Measurements from ENCODE around the gene GIT2.

GIT2 gene

GRCh38 chr12:109925185-109925840 is 70.9 kb downstream of the GIT2 start:
- no peaks in the 10 kb centered on the region for H3K27me3 ChIP-seq
- H3K4me3 ChIP-seq: no peak overlapping the region; a peak in 1 of 20 replicates
- H3K27ac ChIP-seq: peak overlapping the region in 6 of 11 experiments; percentile 2 to 40 (median 28); a peak in 6 of 22 replicates
- H3K4me1 ChIP-seq: peaks cover 0 to 31% (median 14%) of the 10 kb centered on the region in 10 experiments; a peak in 13 of 20 replicates
- peaks cover 0 to 47% (median 0%) of the 10 kb centered on the region in 11 experiments; a peak in 4 of 22 replicates for H4K20me1 ChIP-seq
- H3K9ac ChIP-seq: peak overlapping the region in 3 of 11 experiments; percentile 11 to 33 (median 32); a peak in 2 of 22 replicates
- H3K36me3 ChIP-seq: peaks cover 34 to 95% (median 74%) of the 10 kb centered on the region in 11 experiments
- no peak for TF ChIP-seq Cebpa-rat (IDR thresholded peaks at IDR 0.05)
- H3K4me2 ChIP-seq: peak overlapping the region in 7 of 11 experiments; percentile 15 to 51 (median 36); a peak in 10 of 22 replicates
- H3K9me3 ChIP-seq (replicated peaks in 1 of 11): peaks cover 0 to 4% (median 0%) of the 10 kb centered on the region in 11 experiments; a peak in 1 of 22 replicates

DNA sequence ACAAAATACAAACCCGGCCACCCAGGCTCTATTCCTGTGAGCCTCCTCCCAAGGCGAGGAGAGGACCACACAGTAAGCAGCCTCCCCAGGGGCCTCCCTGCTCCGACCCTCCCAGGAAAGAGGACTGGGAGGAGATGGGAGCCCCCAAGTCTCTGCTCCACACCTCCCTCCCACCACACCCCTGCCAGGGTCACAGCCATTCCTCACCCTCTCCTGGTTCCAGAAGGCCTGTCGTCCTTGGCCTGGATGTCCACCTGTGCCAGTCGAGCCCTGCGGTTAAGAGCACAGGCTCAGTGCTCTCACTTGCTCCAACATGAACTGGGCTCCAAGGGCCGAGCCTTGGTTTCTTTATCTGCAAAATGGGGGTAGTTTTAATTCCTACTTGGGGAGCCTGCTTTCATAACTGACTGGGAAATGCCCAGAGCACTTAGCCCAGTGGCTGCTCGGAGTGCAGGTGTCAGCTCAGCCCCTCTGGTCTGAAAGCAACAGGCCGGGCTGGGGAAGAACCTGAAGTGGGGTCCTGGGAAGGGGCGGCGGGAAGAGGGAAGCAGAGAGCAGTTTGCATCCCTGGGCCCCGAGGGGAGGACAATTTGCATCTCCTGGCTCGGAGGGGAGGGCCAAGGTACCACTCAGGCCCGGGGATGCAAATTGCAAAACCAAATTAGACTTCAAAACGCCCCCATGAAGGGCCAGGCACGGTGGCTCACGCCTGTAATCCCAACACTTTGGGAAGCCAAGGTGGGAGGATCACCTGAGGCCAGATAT is 72.5 kb downstream of the GIT2 start:
- peaks cover 37 to 95% (median 74%) of the 10 kb centered on the region in 11 experiments for H3K36me3 ChIP-seq
- no peak overlapping the region for H3K4me2 ChIP-seq
- no peaks in the 10 kb centered on the region for H3K27me3 ChIP-seq
- H4K20me1 ChIP-seq: peaks cover 0 to 43% (median 0%) of the 10 kb centered on the region in 11 experiments; a peak in 4 of 22 replicates
- peaks cover 0 to 4% (median 0%) of the 10 kb centered on the region in 11 experiments; a peak in 1 of 22 replicates for H3K9me3 ChIP-seq (replicated peaks in 1 of 11)
- TF ChIP-seq Cebpa-rat (IDR thresholded peaks at IDR 0.05): no peak
- H3K27ac ChIP-seq: no peak overlapping the region
- no peak overlapping the region for H3K9ac ChIP-seq
- no peak overlapping the region for H3K4me3 ChIP-seq
- peaks cover 0 to 26% (median 14%) of the 10 kb centered on the region in 10 experiments; a peak in 13 of 20 replicates for H3K4me1 ChIP-seq

GRCh38 chr12:109923038-109923437 is 73.1 kb downstream of the GIT2 start:
- H3K36me3 ChIP-seq: peaks cover 43 to 95% (median 74%) of the 10 kb centered on the region in 11 experiments
- no peak overlapping the region for H3K4me3 ChIP-seq
- H3K27me3 ChIP-seq: no peaks in the 10 kb centered on the region
- H3K4me2 ChIP-seq: no peak overlapping the region
- H3K4me1 ChIP-seq: peaks cover 0 to 24% (median 14%) of the 10 kb centered on the region in 10 experiments; a peak in 13 of 20 replicates
- peaks cover 0 to 43% (median 0%) of the 10 kb centered on the region in 11 experiments; a peak in 4 of 22 replicates for H4K20me1 ChIP-seq
- TF ChIP-seq Cebpa-rat (IDR thresholded peaks at IDR 0.05): no peak
- peaks cover 0 to 4% (median 0%) of the 10 kb centered on the region in 11 experiments; a peak in 1 of 22 replicates for H3K9me3 ChIP-seq (replicated peaks in 1 of 11)
- H3K27ac ChIP-seq: no peak overlapping the region
- no peak overlapping the region for H3K9ac ChIP-seq

DNA sequence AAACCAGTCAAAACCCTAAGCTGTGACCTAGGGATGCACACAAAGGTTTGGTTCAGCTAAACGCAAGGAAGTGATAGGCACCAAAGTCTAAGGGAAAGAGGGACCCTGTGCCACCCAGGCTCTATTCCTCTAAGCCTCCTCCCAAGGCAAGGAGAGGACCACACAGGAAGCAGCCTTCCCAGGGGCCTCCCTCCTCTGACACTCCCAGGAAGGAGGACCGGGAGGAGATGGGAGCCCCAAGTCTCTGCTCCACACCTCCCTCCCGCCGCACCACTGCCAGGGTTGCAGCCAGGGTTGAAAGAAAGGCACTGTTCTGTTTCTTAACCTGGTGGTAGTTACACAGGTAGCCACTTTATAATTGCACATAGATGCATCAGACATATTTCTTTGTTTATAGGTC is 74.2 kb downstream of the GIT2 start:
- Histone ChIP-seq H4K20me1 (peaks cover 0 to 43% (median 0%) of the 10 kb centered on the region in 11 experiments; a peak in 4 of 22 replicates), H3K27me3 (no peaks in the 10 kb centered on the region), H3K9ac (no peak overlapping the region), H3K4me2 (no peak overlapping the region), H3K4me3 (no peak overlapping the region), H3K4me1 (peaks cover 0 to 24% (median 14%) of the 10 kb centered on the region in 10 experiments; a peak in 13 of 20 replicates), H3K9me3 (replicated peaks in 1 of 11) (peaks cover 0 to 4% (median 0%) of the 10 kb centered on the region in 11 experiments; a peak in 1 of 22 replicates), H3K36me3 (peaks cover 53 to 98% (median 76%) of the 10 kb centered on the region in 11 experiments), H3K27ac (no peak overlapping the region)
- no peak for TF ChIP-seq Cebpa-rat (IDR thresholded peaks at IDR 0.05)

DNA sequence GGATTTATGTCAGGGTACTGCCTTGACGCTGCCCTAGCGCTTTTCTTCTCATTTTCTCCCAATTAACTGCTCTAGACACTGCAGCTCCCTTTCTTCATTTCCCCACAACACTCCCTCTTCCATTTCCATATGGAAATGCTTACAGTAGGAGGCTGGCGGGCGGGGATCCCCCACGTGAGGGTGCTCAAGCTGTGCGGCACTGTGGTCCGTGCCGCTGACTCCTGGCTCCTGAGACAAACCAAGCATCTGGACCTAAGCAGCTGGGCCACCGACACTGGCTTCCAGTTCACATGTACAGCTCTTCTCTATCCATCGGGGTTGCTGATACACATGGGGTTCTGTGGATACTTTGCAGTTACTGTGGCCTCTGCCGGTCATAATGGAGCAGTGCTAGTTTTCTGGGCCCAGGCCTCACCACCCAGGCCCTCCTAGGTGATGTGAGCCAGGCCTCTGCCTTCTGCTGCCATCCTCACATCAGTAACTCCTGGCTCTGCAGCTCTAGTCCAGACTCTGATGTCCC is 75.8 kb downstream of the GIT2 start:
- Histone ChIP-seq H3K9me3 (replicated peaks in 1 of 11) (no peaks in the 10 kb centered on the region), H3K4me2 (no peak overlapping the region), H3K4me1 (peaks cover 0 to 11% (median 9%) of the 10 kb centered on the region in 10 experiments; a peak in 13 of 20 replicates), H3K4me3 (no peak overlapping the region), H3K36me3 (peaks cover 61 to 98% (median 80%) of the 10 kb centered on the region in 11 experiments), H4K20me1 (peaks cover 0 to 40% (median 4%) of the 10 kb centered on the region in 11 experiments; a peak in 5 of 22 replicates), H3K27ac (no peak overlapping the region), H3K9ac (no peak overlapping the region), H3K27me3 (no peaks in the 10 kb centered on the region)
- no peak for TF ChIP-seq Cebpa-rat (IDR thresholded peaks at IDR 0.05)

DNA sequence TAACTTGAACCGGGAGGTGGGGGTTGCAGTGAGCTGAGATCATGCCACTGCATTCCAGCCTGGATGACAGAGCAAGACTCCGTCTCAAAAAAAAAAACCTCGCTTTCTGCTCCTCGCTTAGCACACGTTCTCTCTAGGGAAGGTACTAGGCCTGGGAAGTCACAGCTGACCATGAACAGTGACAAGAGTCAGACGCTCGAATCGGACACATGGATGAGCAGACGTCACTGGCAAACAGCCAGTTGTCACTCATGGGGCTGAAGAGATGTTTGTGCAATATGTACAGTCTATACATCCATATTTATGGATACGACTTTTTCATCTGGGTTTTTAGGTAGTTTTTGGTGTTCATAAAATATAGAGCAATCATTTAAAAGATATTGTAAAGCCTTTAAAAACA is 76.7 kb downstream of the GIT2 start:
- Histone ChIP-seq H3K27ac (no peak overlapping the region), H3K9ac (no peak overlapping the region), H3K36me3 (peaks cover 70 to 98% (median 88%) of the 10 kb centered on the region in 11 experiments), H3K4me3 (no peak overlapping the region), H3K4me2 (no peak overlapping the region), H3K9me3 (replicated peaks in 1 of 11) (no peaks in the 10 kb centered on the region), H3K4me1 (peaks cover 0 to 3% (median under 1%) of the 10 kb centered on the region in 10 experiments; a peak in 5 of 20 replicates), H3K27me3 (no peaks in the 10 kb centered on the region), H4K20me1 (peaks cover 0 to 40% (median 5%) of the 10 kb centered on the region in 11 experiments; a peak in 7 of 22 replicates)
- no peak for TF ChIP-seq Cebpa-rat (IDR thresholded peaks at IDR 0.05)

- Histone ChIP-seq H3K36me3 (peaks cover 97 to 100% (median 100%) of the 10 kb centered on the region in 11 experiments), H3K27me3 (no peaks in the 10 kb centered on the region), H3K4me2 (no peak overlapping the region)
These were observed 80.1 kb downstream of the GIT2 start for GRCh38 chr12:109916045-109916444.

GRCh38 chr12:109915171-109916040 is 80.8 kb downstream of the GIT2 start:
- Histone ChIP-seq H3K9me3 (replicated peaks in 1 of 11) (no peaks in the 10 kb centered on the region), H3K27ac (no peak overlapping the region), H3K4me2 (no peak overlapping the region), H4K20me1 (peaks cover 0 to 36% (median 6%) of the 10 kb centered on the region in 11 experiments; a peak in 7 of 22 replicates), H3K27me3 (no peaks in the 10 kb centered on the region), H3K36me3 (peaks cover 97 to 100% (median 100%) of the 10 kb centered on the region in 11 experiments), H3K9ac (no peak overlapping the region), H3K4me3 (no peak overlapping the region), H3K4me1 (no peaks in the 10 kb centered on the region)
- TF ChIP-seq Cebpa-rat (IDR thresholded peaks at IDR 0.05): no peak

More at GRCh38 chr12:109916045-109916444, 80.1 kb downstream of the GIT2 start:
- no peaks in the 10 kb centered on the region for H3K4me1 ChIP-seq
- H3K9ac ChIP-seq: no peak overlapping the region
- H3K27ac ChIP-seq: no peak overlapping the region
- H3K9me3 ChIP-seq (replicated peaks in 1 of 11): no peaks in the 10 kb centered on the region
- no peak overlapping the region for H3K4me3 ChIP-seq
- peaks cover 0 to 36% (median 6%) of the 10 kb centered on the region in 11 experiments; a peak in 8 of 22 replicates for H4K20me1 ChIP-seq
- no peak for TF ChIP-seq Cebpa-rat (IDR thresholded peaks at IDR 0.05)

Measured in BLaER1 treated with 17β-estradiol and CSF1 and Interleukin-3, amounts not matched to agents 10 nM and 100 nM (cell line).